Mucosa of stomach (tissue), 1 donor: ENCODE measurements around the gene PLCL2.

Source experiments
- H3K27me3 ChIP-seq: one replicate; pipeline ENCODE4 v1.7.0; 2013; ENCODE audit warnings: mild to moderate bottlenecking, low read length; ENCODE audit not compliant: control insufficient read depth, insufficient read depth
- H3K36me3 ChIP-seq: one replicate; pipeline ENCODE4 v1.7.0; 2013; ENCODE audit warnings: low read length; ENCODE audit not compliant: control insufficient read depth, insufficient read depth
- H3K4me1 ChIP-seq: one replicate; pipeline ENCODE4 v1.7.0; 2013; ENCODE audit warnings: mild to moderate bottlenecking, low read length; ENCODE audit not compliant: control insufficient read depth, insufficient read depth
- H3K4me3 ChIP-seq: one replicate; pipeline ENCODE4 v1.7.0; 2013; ENCODE audit warnings: low read length
- H3K9ac ChIP-seq: one replicate; pipeline ENCODE4 v1.7.0; 2013; ENCODE audit warnings: mild to moderate bottlenecking, low read length, moderate library complexity
- H3K9me3 ChIP-seq: one replicate; pipeline ENCODE4 v1.7.0; 2013; ENCODE audit warnings: mild to moderate bottlenecking, low read length, moderate library complexity; ENCODE audit not compliant: control insufficient read depth
- donor health status: Pancreatic carcinoma.

Gene PLCL2

DNA sequence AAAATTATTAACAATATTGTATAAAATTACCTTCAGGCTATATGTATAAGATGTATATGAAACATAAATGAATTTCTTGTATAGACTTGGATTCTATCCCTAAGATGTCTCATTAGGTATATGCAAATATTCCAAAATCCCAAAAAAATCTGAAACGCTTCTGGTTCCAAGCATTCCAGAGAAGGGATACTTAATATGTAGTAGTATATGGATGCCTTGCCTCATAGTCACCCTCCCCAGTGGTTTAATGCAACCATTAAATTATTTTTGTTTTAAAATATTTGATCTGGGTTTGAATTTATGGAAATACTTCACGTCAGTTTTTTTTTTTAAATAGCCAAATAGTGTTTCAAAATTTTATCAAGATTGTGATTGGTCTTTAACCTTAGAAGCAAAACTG lies 27.2 kb downstream of the PLCL2 start:
- Histone ChIP-seq H3K4me3 (no peak overlapping the region), H3K27me3 (no peaks in the 10 kb centered on the region), H3K4me1 (peaks cover 12% of the 10 kb centered on the region), H3K9me3 (no peaks in the 10 kb centered on the region), H3K36me3 (no peaks in the 10 kb centered on the region), H3K9ac (no peak overlapping the region)

DNA sequence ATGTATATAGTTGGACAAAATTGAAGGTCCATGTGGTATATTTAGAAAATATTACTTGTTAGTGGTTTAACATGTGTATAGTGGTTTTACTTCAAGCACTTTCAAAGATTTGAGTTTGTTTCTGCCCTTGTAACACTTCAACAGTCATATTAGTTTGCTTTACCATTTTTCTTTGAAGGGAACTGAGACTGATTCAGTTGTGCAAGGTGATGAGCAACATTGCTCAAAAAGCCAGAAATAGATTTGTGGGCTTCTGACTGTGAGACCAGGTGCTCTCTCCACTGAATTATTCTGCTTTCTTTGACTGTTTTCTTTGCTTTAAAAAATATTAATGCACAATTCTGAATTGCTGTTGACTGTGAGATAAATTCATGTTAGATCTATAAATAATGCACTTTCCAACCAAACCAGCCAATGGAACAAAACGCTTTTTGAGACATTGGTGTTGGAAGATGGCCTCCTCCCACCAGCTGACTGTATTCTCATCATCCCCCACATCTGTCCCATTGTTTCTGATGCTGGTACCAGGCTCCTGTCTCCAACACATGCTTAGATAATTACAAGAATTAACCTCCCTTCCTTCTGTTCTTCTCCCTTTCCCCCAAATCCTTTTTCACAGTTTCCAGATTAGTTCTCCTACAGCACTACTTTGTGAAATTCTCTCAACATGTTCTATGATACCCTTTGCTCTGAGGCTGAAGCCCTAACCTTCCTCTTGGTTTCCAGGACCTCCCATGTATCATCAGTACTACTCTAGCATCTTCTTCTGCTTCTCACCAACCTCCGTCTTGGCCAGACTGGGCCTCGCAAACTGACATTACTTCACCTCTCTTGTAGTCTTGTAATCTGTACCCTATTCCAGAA lies 27.9 kb downstream of the PLCL2 start:
- Histone ChIP-seq H3K4me1 (peaks cover 11% of the 10 kb centered on the region), H3K27me3 (no peaks in the 10 kb centered on the region), H3K4me3 (no peak overlapping the region), H3K9me3 (no peaks in the 10 kb centered on the region), H3K9ac (no peak overlapping the region), H3K36me3 (no peaks in the 10 kb centered on the region)

DNA sequence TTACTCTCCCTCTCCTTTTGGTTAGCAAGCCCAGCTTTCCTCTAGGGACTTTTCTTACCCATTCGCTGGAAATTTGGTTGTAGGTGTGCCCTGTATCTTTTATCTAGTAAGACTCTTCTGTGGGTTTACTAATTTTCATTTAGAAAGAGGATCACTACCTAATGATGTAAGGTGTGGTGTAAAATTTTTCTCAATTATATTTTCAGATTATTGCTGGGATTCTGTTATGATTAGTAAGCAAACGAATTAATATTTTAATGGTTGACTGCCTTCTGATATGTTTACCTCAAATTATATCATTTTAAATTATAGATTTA lies 28.5 kb downstream of the PLCL2 start:
- Histone ChIP-seq H3K9me3 (no peaks in the 10 kb centered on the region), H3K4me1 (peaks cover 13% of the 10 kb centered on the region), H3K27me3 (no peaks in the 10 kb centered on the region), H3K4me3 (no peak overlapping the region), H3K36me3 (no peaks in the 10 kb centered on the region), H3K9ac (no peak overlapping the region)

- Histone ChIP-seq H3K9ac (no peak overlapping the region), H3K4me1 (peaks cover 19% of the 10 kb centered on the region), H3K4me3 (no peak overlapping the region), H3K27me3 (no peaks in the 10 kb centered on the region), H3K9me3 (no peaks in the 10 kb centered on the region), H3K36me3 (no peaks in the 10 kb centered on the region)
Measured at GRCh38 chr3:16916840-16917239, 32.1 kb downstream of the PLCL2 start.

- Histone ChIP-seq H3K4me1 (peaks cover 19% of the 10 kb centered on the region), H3K36me3 (no peaks in the 10 kb centered on the region), H3K4me3 (no peak overlapping the region), H3K9ac (no peak overlapping the region), H3K27me3 (no peaks in the 10 kb centered on the region), H3K9me3 (no peaks in the 10 kb centered on the region)
Measured at GRCh38 chr3:16917256-16917935, 32.6 kb downstream of the PLCL2 start.

- Histone ChIP-seq H3K4me1 (peaks cover 19% of the 10 kb centered on the region), H3K36me3 (no peaks in the 10 kb centered on the region), H3K9me3 (no peaks in the 10 kb centered on the region), H3K9ac (no peak overlapping the region), H3K27me3 (no peaks in the 10 kb centered on the region), H3K4me3 (no peak overlapping the region)
Measured at GRCh38 chr3:16917980-16918682, 33.4 kb downstream of the PLCL2 start.

DNA sequence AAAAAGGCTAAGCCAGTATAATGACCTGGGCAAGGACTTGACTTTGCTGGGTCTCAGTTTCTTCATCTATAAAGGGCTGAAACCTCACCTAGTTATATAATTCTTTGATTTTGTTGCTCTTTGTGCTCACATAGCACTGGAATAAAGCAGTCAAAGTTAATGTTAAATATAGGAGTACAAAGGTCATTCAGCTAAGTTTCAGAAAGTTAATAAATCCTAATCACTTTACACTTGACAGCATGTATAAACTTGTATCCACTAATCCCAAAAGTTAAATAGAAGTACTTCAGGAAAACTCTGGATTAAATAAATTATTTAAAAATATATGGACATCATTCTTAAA lies 33.9 kb downstream of the PLCL2 start:
- no peaks in the 10 kb centered on the region for H3K36me3 ChIP-seq
- peaks cover 19% of the 10 kb centered on the region for H3K4me1 ChIP-seq

GRCh38 chr3:16923112-16923511 lies 38.4 kb downstream of the PLCL2 start:
- no peaks in the 10 kb centered on the region for H3K36me3 ChIP-seq
- no peak overlapping the region for H3K9ac ChIP-seq
- H3K27me3 ChIP-seq, result no peaks in the 10 kb centered on the region
- H3K4me3 ChIP-seq, result no peak overlapping the region
- H3K4me1 ChIP-seq, result peaks cover 6% of the 10 kb centered on the region
- no peaks in the 10 kb centered on the region for H3K9me3 ChIP-seq

More for the DNA sequence above, 33.9 kb downstream of the PLCL2 start:
- Histone ChIP-seq H3K9ac (no peak overlapping the region), H3K4me3 (no peak overlapping the region), H3K27me3 (no peaks in the 10 kb centered on the region), H3K9me3 (no peaks in the 10 kb centered on the region)

- Histone ChIP-seq H3K4me1 (peaks cover 8% of the 10 kb centered on the region), H3K36me3 (no peaks in the 10 kb centered on the region), H3K9ac (no peak overlapping the region), H3K9me3 (no peaks in the 10 kb centered on the region), H3K4me3 (no peak overlapping the region), H3K27me3 (no peaks in the 10 kb centered on the region)
Measured at GRCh38 chr3:16927485-16927884, 42.7 kb downstream of the PLCL2 start.

GRCh38 chr3:16928386-16929132 lies 43.8 kb downstream of the PLCL2 start:
- Histone ChIP-seq H3K4me1 (peaks cover 15% of the 10 kb centered on the region), H3K4me3 (no peak overlapping the region), H3K36me3 (no peaks in the 10 kb centered on the region), H3K9me3 (no peaks in the 10 kb centered on the region), H3K27me3 (no peaks in the 10 kb centered on the region), H3K9ac (no peak overlapping the region)

DNA sequence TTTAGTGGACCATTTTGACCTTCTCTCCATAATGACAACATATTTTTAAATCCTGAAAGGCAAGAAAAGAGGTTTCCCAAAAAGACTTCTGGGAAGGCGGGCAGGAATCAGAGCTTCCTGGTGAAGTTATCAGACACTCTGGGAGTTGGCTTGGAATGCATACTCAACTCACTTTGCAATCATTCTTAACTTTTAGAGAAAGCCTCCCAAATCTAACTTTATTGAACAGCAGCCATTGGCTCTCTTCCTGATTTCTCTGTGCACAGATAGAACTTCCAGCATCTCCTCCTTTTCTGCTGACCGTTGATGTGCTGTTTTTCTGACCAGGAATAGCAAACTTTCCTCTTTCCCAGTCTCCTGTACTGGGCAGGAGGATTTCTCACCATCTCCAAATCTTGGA lies 44.6 kb downstream of the PLCL2 start:
- H3K9me3 ChIP-seq, result no peaks in the 10 kb centered on the region
- peaks cover 15% of the 10 kb centered on the region for H3K4me1 ChIP-seq
- no peaks in the 10 kb centered on the region for H3K36me3 ChIP-seq
- H3K4me3 ChIP-seq, result no peak overlapping the region
- no peak overlapping the region for H3K9ac ChIP-seq
- no peaks in the 10 kb centered on the region for H3K27me3 ChIP-seq

- Histone ChIP-seq H3K27me3 (no peaks in the 10 kb centered on the region), H3K9me3 (no peaks in the 10 kb centered on the region), H3K36me3 (no peaks in the 10 kb centered on the region), H3K4me3 (no peak overlapping the region), H3K9ac (no peak overlapping the region), H3K4me1 (peaks cover 15% of the 10 kb centered on the region)
Measured at GRCh38 chr3:16932877-16933276, 48.1 kb downstream of the PLCL2 start.
